HG03135 (cell line): ENCODE data around the gene CCDC71.

Experiments used
- ATAC-seq: cut with Tn5 transposase; IDR thresholded peaks from one replicate; pipeline ENCODE4 v1.9.1; 2021; ENCODE audit warnings: mild to moderate bottlenecking, moderate library complexity; ENCODE audit not compliant: unreplicated experiment

CCDC71 gene

DNA sequence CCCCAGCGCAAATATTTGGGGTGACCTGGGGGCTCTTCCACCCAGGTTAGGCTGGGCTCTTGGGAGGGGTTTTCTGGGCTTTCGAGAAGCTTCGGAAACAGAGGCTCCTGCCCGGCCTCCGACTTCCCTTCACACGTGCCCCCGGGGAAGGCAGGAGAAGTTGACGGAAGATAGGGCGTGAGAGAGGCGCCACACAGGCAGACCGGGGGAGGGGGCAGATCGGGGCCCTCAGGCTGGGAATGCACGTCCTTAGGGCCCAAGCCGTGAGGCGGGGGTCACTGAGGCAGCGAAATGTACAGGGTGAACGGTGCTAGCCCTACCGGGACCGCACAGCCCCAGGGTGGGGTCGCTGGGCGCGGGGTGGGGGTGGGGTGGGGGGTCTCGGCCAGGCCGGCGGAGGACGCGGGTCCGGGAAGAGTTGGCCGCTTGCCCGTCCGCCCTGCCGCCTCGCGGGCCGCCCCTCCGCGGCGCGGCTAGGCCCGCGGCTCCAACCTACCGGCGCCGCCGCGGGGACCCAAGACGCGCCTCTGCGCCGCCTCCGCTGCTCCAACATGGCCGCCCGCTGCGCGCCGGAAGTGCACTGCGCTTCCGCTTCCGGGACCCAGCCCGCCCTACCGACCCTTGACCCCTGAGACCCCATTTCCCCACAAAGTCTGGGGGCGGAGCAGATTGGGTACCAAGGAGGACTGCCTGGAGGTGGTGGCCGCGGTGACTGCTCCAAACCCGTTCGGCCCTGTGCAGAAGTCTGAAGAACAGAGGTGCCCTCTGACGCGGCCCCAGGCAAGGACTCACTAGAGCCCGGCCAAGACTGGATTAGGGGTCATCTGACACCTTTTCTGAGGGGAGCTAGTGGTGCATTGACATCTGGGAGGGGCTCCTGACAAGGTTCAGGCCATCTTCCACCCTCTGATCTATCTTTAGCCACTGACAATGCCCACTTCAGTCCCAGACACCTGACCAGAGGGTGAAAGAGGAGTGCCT, at the start of gene CCDC71:
CCDC71 (minus strand) TSS at position 561 of the 981 bp plus-strand sequence. CDS start 2,123 bp downstream, outside the sequence.
- ATAC-seq, result no peak

GRCh38 chr3:49213998-49214397, 47.9 kb upstream of the CCDC71 start:
- no peak for ATAC-seq

- no peak for ATAC-seq
Measured at GRCh38 chr3:49213541-49213943, 47.4 kb upstream of the CCDC71 start.

GRCh38 chr3:49199900-49200281, 33.8 kb upstream of the CCDC71 start:
- no peak for ATAC-seq

DNA sequence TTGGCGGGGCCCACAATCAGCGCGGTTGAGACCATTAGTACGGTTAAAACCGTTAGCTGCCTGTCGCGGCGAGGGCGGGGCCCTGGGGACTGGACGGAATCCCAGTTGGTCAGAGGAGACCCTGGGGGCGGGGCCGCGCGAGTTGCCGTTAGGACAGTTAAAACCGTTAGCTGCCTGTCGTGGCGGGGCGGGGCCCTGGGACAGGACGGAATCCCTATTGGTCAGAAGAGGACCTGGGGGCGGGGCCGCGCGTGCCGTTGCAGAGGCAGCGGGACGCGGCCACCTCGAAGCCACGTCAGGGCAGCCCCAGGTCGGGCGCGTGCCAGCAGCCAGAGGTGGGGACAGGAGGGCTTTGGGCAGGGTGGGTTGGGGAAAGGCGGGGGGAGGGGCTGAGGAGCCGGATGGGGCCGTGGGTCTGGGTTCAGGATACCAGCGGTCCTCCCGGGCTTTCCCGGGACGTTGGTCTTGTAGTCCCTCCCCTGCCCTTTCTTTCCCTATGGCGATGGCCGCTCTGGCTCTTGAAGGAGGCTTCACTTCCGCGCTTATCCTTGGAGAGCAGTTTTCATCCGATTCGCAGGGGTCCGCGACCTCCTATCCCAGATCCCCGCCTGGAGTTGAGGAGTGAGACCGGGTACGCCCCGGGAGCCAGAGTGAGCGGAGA, 33.2 kb upstream of the CCDC71 start:
- no peak for ATAC-seq

DNA sequence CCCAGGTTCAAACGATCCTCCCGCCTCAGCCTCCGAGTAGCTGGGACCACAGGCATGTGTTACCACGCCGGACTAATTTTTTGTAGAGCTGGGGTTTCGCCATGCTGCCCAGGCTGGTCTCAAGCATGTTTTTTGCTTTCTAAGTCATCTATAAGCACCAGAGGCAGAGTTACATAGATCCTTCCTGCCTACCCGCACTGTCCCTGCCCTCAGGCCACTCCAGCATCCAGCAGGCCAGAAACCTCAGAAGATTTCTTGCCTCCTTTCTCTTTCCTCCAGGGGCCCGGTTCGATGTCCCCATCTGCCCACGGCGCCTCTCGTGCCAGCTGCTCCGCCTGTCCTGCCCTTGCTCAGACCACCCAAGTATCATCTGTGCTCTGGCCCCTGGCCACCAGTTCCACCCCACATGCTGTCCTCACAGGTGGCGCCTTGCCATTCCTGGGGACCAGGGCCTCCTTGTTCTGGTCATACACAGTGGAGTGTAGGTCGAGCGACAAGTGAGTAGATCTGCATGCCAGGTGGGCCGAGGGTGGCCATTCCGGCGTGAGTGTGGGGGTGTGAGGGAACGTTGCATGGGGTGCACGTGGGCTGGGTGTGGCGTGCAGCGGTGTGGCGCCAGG, 32.6 kb upstream of the CCDC71 start:
- ATAC-seq, result no peak

DNA sequence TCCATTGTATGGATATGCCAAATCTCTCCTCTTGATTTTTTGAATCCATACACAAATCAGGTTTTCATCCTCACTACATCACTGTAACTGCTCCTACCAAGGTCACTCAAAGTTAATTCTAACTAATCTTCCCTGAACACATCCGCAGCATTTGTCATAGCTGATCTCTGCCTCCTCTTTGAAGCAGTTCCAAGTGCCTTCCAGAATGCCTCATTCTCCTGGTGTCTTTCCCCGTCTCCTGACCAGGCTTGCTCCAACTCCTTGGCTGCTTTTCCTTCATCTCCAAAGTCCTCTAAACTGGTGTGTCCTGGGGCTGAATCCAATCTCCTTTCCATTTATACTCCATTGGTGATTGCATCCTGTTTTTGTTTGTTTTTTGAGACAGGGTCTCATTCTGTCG, 32.0 kb upstream of the CCDC71 start:
- ATAC-seq, result no peak

- ATAC-seq, result no peak
Measured at GRCh38 chr3:49191741-49192140, 25.6 kb upstream of the CCDC71 start.

DNA sequence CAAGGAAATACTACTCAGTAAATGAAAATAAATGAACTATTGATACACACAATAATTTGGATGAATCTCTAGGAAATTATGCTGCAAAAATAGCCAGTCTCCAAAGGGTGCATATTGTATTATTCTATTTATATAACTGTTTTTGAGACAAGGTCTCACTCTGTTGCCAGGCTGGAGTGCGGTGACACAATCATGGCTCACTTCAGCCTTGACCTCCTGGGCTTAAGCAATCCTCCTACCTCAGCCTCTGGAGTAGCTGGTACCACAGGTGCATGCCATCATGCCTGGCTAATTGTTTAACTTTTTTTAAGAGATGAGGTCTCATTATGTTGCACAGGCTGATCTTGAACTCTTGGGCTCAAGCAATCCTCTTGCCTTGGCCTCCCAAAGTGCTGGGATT, 17.7 kb upstream of the CCDC71 start:
- ATAC-seq, result no peak

GRCh38 chr3:49182682-49183081, 16.6 kb upstream of the CCDC71 start:
- ATAC-seq, result no peak

DNA sequence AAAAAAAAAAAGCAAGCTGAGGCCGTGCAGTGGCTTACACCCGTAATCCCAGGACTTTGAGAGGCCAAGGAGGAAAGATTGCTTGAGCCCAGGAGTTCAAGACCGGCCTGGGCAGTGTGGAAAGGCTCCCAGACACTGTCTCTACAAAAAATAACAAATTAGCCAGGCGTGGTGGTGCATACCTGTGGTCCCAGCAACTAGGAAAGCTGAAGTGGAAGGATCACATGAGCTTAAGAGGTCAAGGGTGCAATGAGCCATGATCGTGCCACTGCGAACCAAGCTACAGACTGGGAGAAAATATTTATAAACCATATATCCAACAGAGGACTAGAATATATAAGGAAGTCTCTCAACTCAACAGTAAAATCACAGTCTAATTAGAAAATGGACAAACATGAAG, 15.2 kb upstream of the CCDC71 start:
- no peak for ATAC-seq

- no peak for ATAC-seq
Measured at GRCh38 chr3:49180116-49180515, 14.0 kb upstream of the CCDC71 start.

DNA sequence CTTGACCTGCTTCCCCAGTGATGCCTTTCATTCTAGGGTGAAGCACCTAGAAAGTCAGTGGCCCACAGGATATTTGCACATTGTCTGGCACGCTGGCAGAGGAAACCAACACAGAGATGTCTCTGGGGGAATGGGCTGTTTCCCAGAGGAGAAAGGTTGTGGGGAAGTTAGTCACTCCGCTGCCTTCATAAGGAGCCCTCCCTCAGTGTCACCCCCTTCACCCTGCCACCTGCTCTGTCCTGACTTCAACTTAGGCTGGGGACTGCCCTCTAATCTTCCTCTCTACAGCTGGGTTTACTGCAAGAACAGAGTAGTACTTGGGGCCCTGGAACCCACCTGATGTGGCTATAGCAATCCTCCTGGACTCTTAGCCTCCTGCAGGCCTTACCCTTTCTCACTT, 10.9 kb upstream of the CCDC71 start:
- ATAC-seq, result no peak

DNA sequence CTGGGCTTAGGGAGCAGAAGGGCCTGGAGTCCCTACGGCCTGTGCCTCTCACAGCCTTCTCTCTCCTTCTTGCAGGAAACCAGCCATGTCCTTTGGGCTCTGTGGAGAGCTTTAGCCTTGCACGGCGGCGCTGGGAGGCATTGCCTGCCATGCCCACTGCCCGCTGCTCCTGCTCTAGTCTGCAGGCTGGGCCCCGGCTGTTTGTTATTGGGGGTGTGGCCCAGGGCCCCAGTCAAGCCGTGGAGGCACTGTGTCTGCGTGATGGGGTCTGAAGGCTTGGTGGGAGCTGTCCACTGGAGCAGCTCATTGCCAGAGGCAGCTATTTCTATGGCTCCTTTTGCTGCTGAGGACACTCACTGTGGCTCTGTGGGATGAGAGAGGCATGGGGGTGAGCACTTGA, 9.4 kb upstream of the CCDC71 start:
- no peak for ATAC-seq

GRCh38 chr3:49174397-49174985, 8.4 kb upstream of the CCDC71 start:
- no peak for ATAC-seq

- no peak for ATAC-seq
Measured at GRCh38 chr3:49173792-49174170, 7.7 kb upstream of the CCDC71 start.

- no peak for ATAC-seq
Measured at GRCh38 chr3:49173116-49173791, 7.1 kb upstream of the CCDC71 start.

DNA sequence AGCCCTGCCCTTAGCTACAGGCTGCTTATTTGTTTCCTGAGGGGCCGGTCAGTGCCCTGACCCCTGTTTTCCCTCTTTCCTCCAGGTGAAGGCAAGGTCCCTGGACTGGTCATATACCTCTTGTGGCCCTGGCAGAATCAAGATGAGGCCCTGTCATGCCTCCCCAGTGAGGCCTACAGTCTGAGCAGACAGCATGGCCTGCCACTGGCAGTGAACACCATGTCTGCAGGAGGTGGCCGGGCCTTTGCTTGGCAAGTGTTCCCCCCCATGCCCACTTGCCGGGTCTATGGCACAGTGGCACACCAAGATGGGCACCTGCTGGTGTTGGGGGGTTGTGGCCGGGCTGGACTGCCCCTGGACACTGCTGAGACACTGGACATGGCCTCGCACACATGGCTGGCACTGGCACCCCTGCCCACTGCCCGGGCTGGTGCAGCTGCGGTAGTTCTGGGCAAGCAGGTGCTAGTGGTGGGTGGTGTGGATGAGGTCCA, 6.5 kb upstream of the CCDC71 start:
- ATAC-seq, result no peak

DNA sequence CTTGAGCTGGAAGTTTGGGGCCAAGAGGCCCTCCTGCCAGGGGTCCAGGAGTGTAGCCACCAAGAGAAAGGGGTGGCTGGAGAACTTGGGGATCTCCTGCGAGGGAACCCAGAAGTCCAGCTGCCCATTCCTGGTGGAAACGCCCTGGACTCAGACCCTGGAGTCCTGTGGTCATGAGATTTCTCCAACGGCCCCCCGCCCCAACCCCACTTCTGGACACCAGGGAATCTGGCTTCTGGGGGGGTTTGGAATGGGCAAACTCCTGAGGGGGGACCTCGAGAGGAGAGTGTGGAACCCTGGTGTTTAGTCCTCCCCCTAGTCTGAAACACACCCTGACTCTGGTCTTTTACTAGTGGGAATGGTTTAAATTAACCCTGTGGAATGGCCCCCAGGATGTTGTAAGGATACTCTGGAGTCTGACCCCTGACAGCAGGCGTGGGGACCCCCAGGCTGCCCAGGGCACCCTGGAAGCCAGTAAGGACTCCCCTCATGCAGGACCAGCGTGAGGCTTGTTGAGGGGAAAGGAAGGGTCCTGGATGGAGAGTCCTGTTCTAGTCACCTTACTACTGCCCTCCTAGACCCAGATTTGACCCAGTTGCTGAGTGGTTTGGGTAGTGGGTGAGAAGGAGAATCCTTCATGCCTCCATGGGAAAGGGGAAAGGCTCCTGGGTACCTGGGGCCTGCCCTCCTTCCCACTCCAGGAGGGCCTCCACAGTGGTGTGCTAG, 5.8 kb upstream of the CCDC71 start:
- ATAC-seq, result no peak
